Measurements from ENCODE around the gene C3orf62. TPM values are rescaled to one million over a fixed set of nuclear protein-coding genes. Genes with fewer than 3 reads are reported as not detected.

C3orf62 gene
- total RNA-seq, 4 donors from 2014 or later = 3.1 to 8.6 (median 5.0) TPM

- intact Hi-C loops (cut with DNase I; ENCODE audit: low total_unique reads) = no loop called here
- TF ChIP-seq CTCF (IDR thresholded peaks at IDR 0.05) (no peak), POLR2A (IDR thresholded peaks at IDR 0.05) (no peak)
Measured at GRCh38 chr3:49295489-49296058, 18.5 kb upstream of the C3orf62 start.

GRCh38 chr3:49294343-49294742 lies 17.3 kb upstream of the C3orf62 start:
- no peak overlapping the region for H3K4me3 ChIP-seq (ENCODE audit: low read depth, poor library complexity, severe bottlenecking)
- intact Hi-C loops (cut with DNase I; ENCODE audit: low total_unique reads) = no loop called here
- TF ChIP-seq CTCF (IDR thresholded peaks at IDR 0.05) (no peak), POLR2A (IDR thresholded peaks at IDR 0.05) (no peak)
- 83 to 96% methylated on average over 8 of the region's 8 CpGs for WGBS, 2 donors
- no peak for DNase-seq (ENCODE audit: low spot score in 2 of 2)

More at GRCh38 chr3:49295489-49296058, 18.5 kb upstream of the C3orf62 start:
- 76 to 79% methylated on average over 11 of the region's 11 CpGs for WGBS, 2 donors
- no peak for DNase-seq (ENCODE audit: low spot score in 2 of 2)
- no peak overlapping the region for H3K4me3 ChIP-seq (ENCODE audit: low read depth, poor library complexity, severe bottlenecking)

DNA sequence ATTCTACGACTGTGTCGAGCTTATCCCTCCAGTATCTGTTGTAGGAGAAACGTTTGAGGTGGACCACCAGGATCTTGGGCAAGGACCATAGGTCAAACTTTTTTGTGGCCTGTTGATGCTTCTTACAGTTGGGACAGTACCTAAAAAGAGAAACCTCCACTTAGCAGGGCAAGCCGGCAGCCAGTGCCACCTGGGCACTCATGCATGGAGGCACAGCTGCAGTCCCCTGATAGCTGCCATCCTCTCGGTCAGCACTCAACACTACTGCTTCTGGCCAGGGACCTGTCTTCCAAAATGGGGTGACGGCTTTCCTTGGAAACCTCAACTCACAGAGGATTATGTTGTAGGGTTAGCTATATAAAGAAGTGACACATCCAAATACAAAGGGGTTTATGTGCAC lies 7.0 kb upstream of the C3orf62 start:
- intact Hi-C loops (cut with DNase I; ENCODE audit: low total_unique reads) = no loop called here
- H3K4me3 ChIP-seq (ENCODE audit: low read depth, poor library complexity, severe bottlenecking) = no peak overlapping the region
- no peak for TF ChIP-seq POLR2A (IDR thresholded peaks at IDR 0.05)
- TF ChIP-seq CTCF (IDR thresholded peaks at IDR 0.05) = no peak
- WGBS, 2 donors = 94 to 95% methylated on average over 6 of the region's 6 CpGs
- DNase-seq (ENCODE audit: low spot score in 2 of 2) = no peak

GRCh38 chr3:49279376-49279775 lies 2.3 kb upstream of the C3orf62 start:
- no peak overlapping the region for H3K4me3 ChIP-seq (ENCODE audit: low read depth, poor library complexity, severe bottlenecking)
- DNase-seq (ENCODE audit: low spot score in 2 of 2) = no peak
- intact Hi-C loops (cut with DNase I; ENCODE audit: low total_unique reads) = no loop called here
- TF ChIP-seq POLR2A (IDR thresholded peaks at IDR 0.05) = no peak
- TF ChIP-seq CTCF (IDR thresholded peaks at IDR 0.05) = no peak

- H3K4me3 ChIP-seq (ENCODE audit: low read depth, poor library complexity, severe bottlenecking) = no peak overlapping the region
- TF ChIP-seq POLR2A (IDR thresholded peaks at IDR 0.05) (no peak), CTCF (IDR thresholded peaks at IDR 0.05) (no peak)
- no peak for DNase-seq (ENCODE audit: low spot score in 2 of 2)
- 49 to 57% methylated on average over 4 of the region's 4 CpGs for WGBS, 2 donors
- intact Hi-C loops (cut with DNase I; ENCODE audit: low total_unique reads) = no loop called here
Measured at GRCh38 chr3:49278548-49278947, 1.5 kb upstream of the C3orf62 start.

GRCh38 chr3:49277383-49277775 lies 347 bp upstream of the C3orf62 start:
- intact Hi-C loops (cut with DNase I; ENCODE audit: low total_unique reads) = no loop called here
- WGBS, 2 donors = 22 to 27% methylated on average over 9 of the region's 9 CpGs
- no peak for DNase-seq (ENCODE audit: low spot score in 2 of 2)

More at GRCh38 chr3:49277383-49277775, 347 bp upstream of the C3orf62 start:
- peak overlapping the region; percentile 19 for H3K4me3 ChIP-seq (ENCODE audit: low read depth, poor library complexity, severe bottlenecking)
- TF ChIP-seq POLR2A (IDR thresholded peaks at IDR 0.05) (no peak), CTCF (IDR thresholded peaks at IDR 0.05) (no peak)
